Measurements from ENCODE around the gene FBXW4. TPM values are rescaled to one million over a fixed set of nuclear protein-coding genes. Genes with fewer than 3 reads are reported as not detected.

Gene FBXW4, protein sequence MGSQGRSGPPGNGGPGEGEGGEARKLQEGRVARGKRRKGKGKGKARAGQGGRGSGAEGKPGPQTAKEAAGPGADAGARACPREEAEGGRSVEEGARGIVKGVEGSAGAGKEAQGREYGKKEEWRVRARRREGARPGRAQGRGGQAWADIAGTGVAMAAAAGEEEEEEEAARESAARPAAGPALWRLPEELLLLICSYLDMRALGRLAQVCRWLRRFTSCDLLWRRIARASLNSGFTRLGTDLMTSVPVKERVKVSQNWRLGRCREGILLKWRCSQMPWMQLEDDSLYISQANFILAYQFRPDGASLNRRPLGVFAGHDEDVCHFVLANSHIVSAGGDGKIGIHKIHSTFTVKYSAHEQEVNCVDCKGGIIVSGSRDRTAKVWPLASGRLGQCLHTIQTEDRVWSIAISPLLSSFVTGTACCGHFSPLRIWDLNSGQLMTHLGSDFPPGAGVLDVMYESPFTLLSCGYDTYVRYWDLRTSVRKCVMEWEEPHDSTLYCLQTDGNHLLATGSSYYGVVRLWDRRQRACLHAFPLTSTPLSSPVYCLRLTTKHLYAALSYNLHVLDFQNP
- total RNA-seq (2014; rRNA removed; shearing (Covaris generic)): 38.4 and 39.9 TPM in 2 replicates

- H3K4me1 ChIP-seq: peaks cover 41% of the 10 kb centered on the region
- peak within 1 kb of the TSS; percentile 87 for H3K4me3 ChIP-seq
- no peaks in the 10 kb centered on the region for H3K27me3 ChIP-seq
- H3K27ac ChIP-seq: peak within 1 kb of the TSS; percentile 96
- peak; percentile 76 to 77 for DNase-seq
- H3K9me3 ChIP-seq (replicated peaks): no peaks in the 10 kb centered on the region
- H3K36me3 ChIP-seq: no peaks in the 10 kb centered on the region; the same call in 1 of the 2 replicates
Measured at GRCh38 chr10:101694674-101695403, at the start of gene FBXW4. FBXW4 (minus strand) TSS chr10:101695170; CDS start chr10:101695105, 65 bp downstream.

DNA sequence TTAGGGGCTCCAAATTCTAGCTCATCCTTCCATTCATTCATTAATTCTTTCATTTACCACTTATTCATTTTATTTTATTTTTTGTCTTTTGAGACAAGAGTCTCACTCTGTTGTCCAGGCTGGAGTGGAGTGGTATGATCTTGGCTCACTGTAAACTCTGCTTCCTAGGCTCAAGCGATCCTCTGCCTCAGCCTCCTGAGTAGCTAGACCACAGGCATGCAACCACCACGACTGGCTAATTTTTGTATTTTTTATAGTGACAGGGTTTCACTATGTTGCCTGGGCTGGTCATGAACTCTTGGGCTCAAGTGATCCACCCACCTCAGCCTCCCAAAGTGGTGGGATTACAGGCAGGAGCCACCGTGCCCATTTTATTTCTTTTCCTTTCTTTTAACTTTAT is 49.3 kb upstream of the FBXW4 start:
- DNase-seq: peak; percentile 52 to 67
- Histone ChIP-seq H3K9me3 (replicated peaks) (no peaks in the 10 kb centered on the region), H3K4me1 (peaks cover 37% of the 10 kb centered on the region), H3K27ac (peak overlapping the region; percentile 41), H3K27me3 (no peaks in the 10 kb centered on the region), H3K36me3 (no peaks in the 10 kb centered on the region), H3K4me3 (no peak overlapping the region)

GRCh38 chr10:101741938-101742337 is 47.0 kb upstream of the FBXW4 start:
- Histone ChIP-seq H3K4me3 (no peak overlapping the region), H3K27me3 (no peaks in the 10 kb centered on the region), H3K4me1 (peaks cover 26% of the 10 kb centered on the region), H3K9me3 (replicated peaks) (no peaks in the 10 kb centered on the region), H3K36me3 (no peaks in the 10 kb centered on the region), H3K27ac (no peak overlapping the region)
- DNase-seq: no peak

- peak in 1 of 2 experiments; percentile 56 for DNase-seq
- no peaks in the 10 kb centered on the region for H3K36me3 ChIP-seq
- no peaks in the 10 kb centered on the region for H3K9me3 ChIP-seq (replicated peaks)
- H3K4me1 ChIP-seq: 0 out of 2 replicates have a peak, but pooled peaks cover 4% of the 10 kb centered on the region
- no peaks in the 10 kb centered on the region for H3K27me3 ChIP-seq
- no peak overlapping the region for H3K27ac ChIP-seq
- H3K4me3 ChIP-seq: no peak overlapping the region
Measured at GRCh38 chr10:101736666-101737065, 41.7 kb upstream of the FBXW4 start.

- no peaks in the 10 kb centered on the region for H3K27me3 ChIP-seq
- no peak for DNase-seq
Measured at GRCh38 chr10:101732096-101732495, 37.1 kb upstream of the FBXW4 start.

DNA sequence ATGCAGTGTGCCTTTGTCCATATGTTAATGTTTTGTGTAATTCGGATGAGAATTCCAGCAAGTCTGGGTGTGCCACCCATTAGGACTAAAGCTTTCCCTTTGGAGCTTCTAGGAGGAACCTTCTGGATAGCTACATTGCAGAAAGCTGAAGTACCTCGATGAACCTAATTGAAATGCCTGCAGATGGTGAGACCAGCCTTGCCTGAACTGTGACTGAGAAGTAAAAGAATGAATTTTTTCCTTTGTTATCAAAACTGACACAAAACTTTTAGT is 31.1 kb upstream of the FBXW4 start:
- Histone ChIP-seq H3K4me3 (no peak overlapping the region), H3K36me3 (no peaks in the 10 kb centered on the region), H3K4me1 (peaks cover 20% of the 10 kb centered on the region), H3K27me3 (no peaks in the 10 kb centered on the region), H3K27ac (no peak overlapping the region), H3K9me3 (replicated peaks) (no peaks in the 10 kb centered on the region)
- DNase-seq: no peak

More at GRCh38 chr10:101732096-101732495, 37.1 kb upstream of the FBXW4 start:
- 0 out of 2 replicates have a peak, but pooled peaks cover 4% of the 10 kb centered on the region for H3K4me1 ChIP-seq
- H3K4me3 ChIP-seq: no peak overlapping the region
- no peaks in the 10 kb centered on the region for H3K36me3 ChIP-seq
- no peak overlapping the region for H3K27ac ChIP-seq
- no peaks in the 10 kb centered on the region for H3K9me3 ChIP-seq (replicated peaks)

DNA sequence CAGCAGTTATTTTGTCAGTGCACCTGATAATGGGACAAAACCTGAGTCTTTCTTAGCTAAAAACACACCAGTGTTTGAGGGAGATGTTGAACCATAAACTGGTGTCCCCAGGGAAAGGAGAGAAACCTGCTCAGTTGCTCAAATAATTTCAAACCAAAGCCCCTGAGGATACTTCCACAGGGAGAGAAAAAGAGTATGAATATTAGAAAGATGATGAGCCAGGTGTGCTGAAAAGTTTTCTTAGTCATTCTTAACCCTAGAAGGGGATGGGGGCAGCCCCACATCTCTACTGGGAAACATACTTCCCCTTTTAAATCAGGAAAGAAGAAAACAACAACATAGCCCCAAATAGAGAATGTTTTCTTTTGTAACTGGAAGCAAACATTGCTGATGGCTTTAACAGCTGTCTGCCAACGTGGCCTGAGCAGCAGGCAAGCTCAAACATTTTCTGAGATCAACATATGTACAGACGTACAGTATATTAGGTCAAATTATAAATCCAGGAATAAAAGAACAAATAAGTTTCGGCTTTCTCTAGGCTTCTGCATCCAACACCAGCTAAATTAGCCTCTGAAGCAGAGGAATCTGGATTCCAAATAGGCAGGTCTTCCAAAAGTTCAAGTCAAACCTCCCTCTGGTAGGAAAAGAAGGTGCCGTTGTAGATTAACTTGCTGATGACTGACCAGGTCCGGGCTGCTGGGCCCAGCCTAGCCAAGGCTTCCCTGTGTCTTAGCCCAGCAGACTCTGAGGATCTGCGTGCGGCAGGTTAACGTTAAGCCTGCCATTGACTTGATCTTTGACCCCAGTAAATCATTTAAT is 30.5 kb upstream of the FBXW4 start:
- DNase-seq: peak in 1 of 2 experiments; percentile 46
- Histone ChIP-seq H3K36me3 (no peaks in the 10 kb centered on the region), H3K4me1 (peaks cover 20% of the 10 kb centered on the region), H3K27ac (peak overlapping the region; percentile 3; the same call in 1 of the 2 replicates), H3K27me3 (no peaks in the 10 kb centered on the region), H3K9me3 (replicated peaks) (no peaks in the 10 kb centered on the region), H3K4me3 (no peak overlapping the region)

GRCh38 chr10:101724446-101724845 is 29.5 kb upstream of the FBXW4 start:
- no peak for DNase-seq
- Histone ChIP-seq H3K4me3 (no peak overlapping the region), H3K9me3 (replicated peaks) (no peaks in the 10 kb centered on the region), H3K27ac (no peak overlapping the region), H3K36me3 (no peaks in the 10 kb centered on the region), H3K4me1 (peaks cover 20% of the 10 kb centered on the region), H3K27me3 (no peaks in the 10 kb centered on the region)

DNA sequence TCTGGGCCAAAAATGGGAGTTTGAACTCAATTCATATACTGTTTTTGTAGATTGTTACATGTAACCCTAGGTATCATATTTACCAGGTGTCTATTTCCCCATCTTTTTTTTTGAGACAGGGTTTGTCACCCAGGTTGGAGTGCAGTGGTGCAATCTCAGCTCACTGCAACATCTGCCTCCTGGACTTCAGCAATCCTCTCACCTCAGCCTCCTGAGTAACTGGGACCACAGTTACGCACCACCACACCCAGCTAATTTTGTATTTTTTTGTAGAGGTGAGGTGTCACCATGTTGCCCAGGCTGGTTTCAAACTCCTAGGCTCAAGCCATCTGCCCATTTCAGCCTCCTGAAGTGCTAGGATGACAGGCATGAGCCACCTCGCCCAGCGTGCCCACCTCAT is 28.2 kb upstream of the FBXW4 start:
- no peaks in the 10 kb centered on the region for H3K36me3 ChIP-seq
- H3K9me3 ChIP-seq (replicated peaks): no peaks in the 10 kb centered on the region
- no peaks in the 10 kb centered on the region for H3K27me3 ChIP-seq
- peaks cover 20% of the 10 kb centered on the region for H3K4me1 ChIP-seq
- no peak overlapping the region for H3K27ac ChIP-seq
- no peak overlapping the region for H3K4me3 ChIP-seq
- DNase-seq: no peak

DNA sequence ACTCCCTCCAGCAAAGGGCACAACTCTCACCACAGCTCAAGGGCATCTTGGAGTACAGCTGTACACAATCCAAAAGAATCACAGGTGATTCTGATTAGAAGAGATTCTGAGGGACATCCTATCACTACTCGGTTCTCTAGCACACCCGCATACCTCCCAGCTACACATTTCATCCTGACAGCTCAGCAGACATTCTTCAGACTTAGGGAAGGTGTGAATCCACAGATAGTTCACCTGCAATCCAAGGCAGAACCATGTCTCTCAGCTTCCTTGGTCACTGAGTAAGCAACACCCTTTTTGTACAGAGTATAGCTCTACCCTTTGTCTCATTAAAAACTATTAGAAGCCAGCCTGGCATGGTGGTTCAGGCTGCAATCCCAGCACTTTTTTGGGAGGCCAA is 26.8 kb upstream of the FBXW4 start:
- no peaks in the 10 kb centered on the region for H3K9me3 ChIP-seq (replicated peaks)
- H3K27me3 ChIP-seq: no peaks in the 10 kb centered on the region
- no peak overlapping the region for H3K27ac ChIP-seq
- DNase-seq: no peak
- H3K4me3 ChIP-seq: no peak overlapping the region
- H3K4me1 ChIP-seq: peaks cover 24% of the 10 kb centered on the region
- H3K36me3 ChIP-seq: no peaks in the 10 kb centered on the region

DNA sequence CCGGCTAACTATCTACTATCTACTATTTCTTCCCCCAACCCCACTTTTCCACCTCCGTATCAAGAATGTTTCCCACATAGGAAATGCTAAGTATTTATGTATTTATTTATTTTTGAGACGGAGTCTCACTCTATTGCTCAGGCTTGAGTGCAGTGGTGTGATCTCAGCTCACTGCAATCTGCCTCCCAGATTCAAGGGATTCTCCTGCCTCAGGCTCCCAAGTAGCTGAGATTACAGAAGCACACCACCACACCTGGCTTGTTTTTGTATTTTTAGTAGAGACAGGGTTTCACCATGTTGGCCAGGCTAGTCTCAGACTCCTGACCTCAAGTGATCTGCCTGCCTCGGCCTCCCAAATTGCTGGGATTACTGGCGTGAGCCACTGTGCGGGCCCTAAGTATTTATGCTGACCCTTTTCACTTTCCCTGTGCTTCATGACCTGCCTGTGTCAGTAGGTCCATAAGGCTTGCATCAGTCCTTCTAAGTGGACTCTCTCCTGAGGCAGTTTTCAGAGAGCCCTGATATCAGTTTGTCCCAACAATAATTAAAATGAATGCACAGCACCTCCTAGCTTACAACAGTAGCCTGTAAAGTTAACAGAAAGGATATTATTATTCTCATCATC is 25.7 kb upstream of the FBXW4 start:
- Histone ChIP-seq H3K27me3 (no peaks in the 10 kb centered on the region), H3K36me3 (no peaks in the 10 kb centered on the region), H3K9me3 (replicated peaks) (no peaks in the 10 kb centered on the region), H3K27ac (no peak overlapping the region), H3K4me3 (no peak overlapping the region), H3K4me1 (peaks cover 22% of the 10 kb centered on the region)
- no peak for DNase-seq

DNA sequence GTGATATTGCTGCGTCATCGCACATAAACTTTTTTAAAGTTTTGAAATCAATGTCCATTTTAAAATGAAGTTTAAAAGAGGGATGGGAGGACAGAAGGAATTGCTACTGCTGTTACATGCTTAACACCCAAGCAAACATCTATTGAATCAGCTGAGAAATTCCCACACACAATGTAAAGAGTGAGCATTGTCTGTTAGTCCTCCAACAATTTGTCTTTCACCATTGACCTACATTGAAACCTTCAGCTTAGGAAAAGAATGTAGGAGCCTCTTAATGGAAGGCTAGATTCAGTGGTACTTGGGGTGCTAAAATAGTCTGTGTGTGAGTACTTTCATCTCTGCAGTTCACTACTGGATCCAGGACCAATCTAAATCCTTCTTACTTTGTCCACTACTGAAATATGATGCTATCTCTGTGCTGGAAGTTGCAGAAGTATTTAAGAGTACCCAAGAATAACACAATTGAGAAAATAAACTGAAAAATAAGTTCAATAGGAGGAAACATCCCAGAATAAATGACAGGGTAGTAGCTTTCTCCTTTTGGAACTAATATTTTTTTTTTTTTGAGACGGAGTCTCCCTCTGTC is 23.8 kb upstream of the FBXW4 start:
- peaks cover 11% of the 10 kb centered on the region for H3K4me1 ChIP-seq

GRCh38 chr10:101716891-101717659 is 22.1 kb upstream of the FBXW4 start:
- Histone ChIP-seq H3K4me3 (no peak overlapping the region), H3K4me1 (peaks cover 8% of the 10 kb centered on the region), H3K27me3 (no peaks in the 10 kb centered on the region), H3K36me3 (no peaks in the 10 kb centered on the region), H3K27ac (peak overlapping the region; percentile 1; the same call in 1 of the 2 replicates), H3K9me3 (replicated peaks) (no peaks in the 10 kb centered on the region)
- peak in 1 of 2 experiments; percentile 41 for DNase-seq

More for the DNA sequence above, 23.8 kb upstream of the FBXW4 start:
- no peaks in the 10 kb centered on the region for H3K9me3 ChIP-seq (replicated peaks)
- no peak overlapping the region for H3K4me3 ChIP-seq
- no peaks in the 10 kb centered on the region for H3K27me3 ChIP-seq
- no peak overlapping the region for H3K27ac ChIP-seq
- DNase-seq: no peak
- H3K36me3 ChIP-seq: no peaks in the 10 kb centered on the region
